ENCODE data around the gene ITGB8. TPM values are rescaled to one million over a fixed set of nuclear protein-coding genes. Genes with fewer than 3 reads are reported as not detected.

Gene ITGB8
- total RNA-seq, 1 donor = 13.0 TPM

GRCh38 chr7:20408467-20408826 is 77.7 kb downstream of the ITGB8 start:
- TF ChIP-seq, protein P1, sequence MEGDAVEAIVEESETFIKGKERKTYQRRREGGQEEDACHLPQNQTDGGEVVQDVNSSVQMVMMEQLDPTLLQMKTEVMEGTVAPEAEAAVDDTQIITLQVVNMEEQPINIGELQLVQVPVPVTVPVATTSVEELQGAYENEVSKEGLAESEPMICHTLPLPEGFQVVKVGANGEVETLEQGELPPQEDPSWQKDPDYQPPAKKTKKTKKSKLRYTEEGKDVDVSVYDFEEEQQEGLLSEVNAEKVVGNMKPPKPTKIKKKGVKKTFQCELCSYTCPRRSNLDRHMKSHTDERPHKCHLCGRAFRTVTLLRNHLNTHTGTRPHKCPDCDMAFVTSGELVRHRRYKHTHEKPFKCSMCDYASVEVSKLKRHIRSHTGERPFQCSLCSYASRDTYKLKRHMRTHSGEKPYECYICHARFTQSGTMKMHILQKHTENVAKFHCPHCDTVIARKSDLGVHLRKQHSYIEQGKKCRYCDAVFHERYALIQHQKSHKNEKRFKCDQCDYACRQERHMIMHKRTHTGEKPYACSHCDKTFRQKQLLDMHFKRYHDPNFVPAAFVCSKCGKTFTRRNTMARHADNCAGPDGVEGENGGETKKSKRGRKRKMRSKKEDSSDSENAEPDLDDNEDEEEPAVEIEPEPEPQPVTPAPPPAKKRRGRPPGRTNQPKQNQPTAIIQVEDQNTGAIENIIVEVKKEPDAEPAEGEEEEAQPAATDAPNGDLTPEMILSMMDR (IDR thresholded peaks at IDR 0.05; ENCODE audit: insufficient read depth, low read depth, low read length) = no peak
- peak; percentile 42 for DNase-seq (ENCODE audit: low read depth)
- H3K4me3 ChIP-seq (ENCODE audit: low read depth, low read length) = no peak overlapping the region

DNA sequence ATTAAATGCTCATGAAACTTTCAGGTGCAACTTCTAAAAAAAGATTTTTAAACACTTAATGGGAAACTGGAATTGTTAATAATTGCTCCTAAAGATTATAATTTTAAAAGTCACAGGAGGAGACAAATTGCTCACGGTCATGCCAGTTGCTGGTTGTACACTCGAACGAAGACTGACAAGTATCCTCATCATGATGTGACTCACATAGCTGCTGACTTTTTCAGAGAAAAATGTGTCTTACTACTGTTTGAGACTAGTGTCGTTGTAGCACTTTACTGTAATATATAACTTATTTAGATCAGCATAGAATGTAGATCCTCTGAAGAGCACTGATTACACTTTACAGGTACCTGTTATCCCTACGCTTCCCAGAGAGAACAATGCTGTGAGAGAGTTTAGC is 79.3 kb downstream of the ITGB8 start:
- no peak for DNase-seq (ENCODE audit: low read depth)

GRCh38 chr7:20411372-20411771 is 80.7 kb downstream of the ITGB8 start:
- TF ChIP-seq, protein P1 (IDR thresholded peaks at IDR 0.05; ENCODE audit: insufficient read depth, low read depth, low read length) = no peak
- H3K4me3 ChIP-seq (ENCODE audit: low read depth, low read length) = no peak overlapping the region
- no peak for DNase-seq (ENCODE audit: low read depth)

More for the DNA sequence above, 79.3 kb downstream of the ITGB8 start:
- H3K4me3 ChIP-seq (ENCODE audit: low read depth, low read length) = no peak overlapping the region
- TF ChIP-seq, protein P1 (IDR thresholded peaks at IDR 0.05; ENCODE audit: insufficient read depth, low read depth, low read length) = no peak

DNA sequence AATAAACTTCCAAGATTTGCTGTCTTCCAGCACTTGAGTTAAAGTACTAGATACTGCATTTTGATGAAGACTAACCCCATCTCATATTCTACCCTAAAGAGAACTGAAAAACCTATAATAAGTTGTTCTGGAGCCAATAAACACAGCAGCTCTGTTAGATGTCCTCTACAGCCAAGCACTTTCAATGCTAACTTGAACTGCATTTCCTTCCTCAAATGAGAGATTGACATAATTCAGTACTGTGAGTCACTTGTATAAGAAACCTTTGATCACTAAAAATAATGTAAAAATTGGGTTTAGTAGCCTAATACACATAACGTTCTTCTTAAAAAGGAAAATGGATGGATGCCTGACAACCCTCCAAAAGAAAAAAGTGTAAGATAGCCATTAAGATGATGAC is 81.3 kb downstream of the ITGB8 start:
- H3K4me3 ChIP-seq (ENCODE audit: low read depth, low read length) = no peak overlapping the region
- no peak for DNase-seq (ENCODE audit: low read depth)
- TF ChIP-seq, protein P1 (IDR thresholded peaks at IDR 0.05; ENCODE audit: insufficient read depth, low read depth, low read length) = no peak

- no peak overlapping the region for H3K4me3 ChIP-seq (ENCODE audit: low read depth, low read length)
- TF ChIP-seq, protein P1 (IDR thresholded peaks at IDR 0.05; ENCODE audit: insufficient read depth, low read depth, low read length) = no peak
These were observed 86.6 kb downstream of the ITGB8 start for GRCh38 chr7:20417260-20417659.

DNA sequence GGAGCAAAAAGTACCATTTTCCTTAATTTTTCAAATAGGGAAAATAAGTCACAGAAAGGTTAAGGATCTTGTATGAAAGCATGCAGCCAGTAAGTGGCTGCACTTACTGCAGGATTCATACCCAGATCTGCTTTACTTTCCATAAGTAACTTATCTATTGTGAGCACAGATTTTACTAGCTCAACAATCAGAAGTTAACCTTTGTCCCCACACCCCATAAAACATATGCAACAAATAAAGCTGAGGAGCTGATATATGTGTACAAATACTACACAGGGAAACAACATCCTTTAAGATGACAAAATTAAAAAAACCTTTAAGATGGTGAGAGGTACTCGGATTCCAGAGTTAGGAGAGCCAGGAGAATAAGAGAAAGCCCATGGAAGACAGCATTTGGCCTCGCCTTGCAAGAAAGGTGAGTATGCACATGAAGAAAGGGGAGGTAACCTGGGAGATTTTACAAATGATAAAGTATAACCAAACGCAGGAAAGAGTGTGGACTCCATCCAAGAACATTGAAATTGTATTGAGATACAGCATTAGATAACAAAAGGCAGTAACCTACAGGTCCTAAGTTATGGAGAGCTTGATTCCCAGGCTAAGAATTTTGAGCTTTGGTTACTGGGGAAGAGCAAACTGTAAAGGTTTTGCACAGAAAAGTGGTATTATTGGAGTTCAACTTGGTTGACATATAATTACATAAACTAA is 87.1 kb downstream of the ITGB8 start:
- DNase-seq (ENCODE audit: low read depth) = no peak
- TF ChIP-seq, protein P1 (IDR thresholded peaks at IDR 0.05; ENCODE audit: insufficient read depth, low read depth, low read length) = no peak

More at GRCh38 chr7:20417260-20417659, 86.6 kb downstream of the ITGB8 start:
- DNase-seq (ENCODE audit: low read depth) = no peak

GRCh38 chr7:20424500-20424899 is 93.8 kb downstream of the ITGB8 start:
- DNase-seq (ENCODE audit: low read depth) = no peak
- TF ChIP-seq, protein P1 (IDR thresholded peaks at IDR 0.05; ENCODE audit: insufficient read depth, low read depth, low read length) = no peak
- no peak overlapping the region for H3K4me3 ChIP-seq (ENCODE audit: low read depth, low read length)

More for the DNA sequence above, 87.1 kb downstream of the ITGB8 start:
- no peak overlapping the region for H3K4me3 ChIP-seq (ENCODE audit: low read depth, low read length)

Data from fibroblast of villous mesenchyme (primary cell).